ENCODE results near the gene SCMH1.

DNA sequence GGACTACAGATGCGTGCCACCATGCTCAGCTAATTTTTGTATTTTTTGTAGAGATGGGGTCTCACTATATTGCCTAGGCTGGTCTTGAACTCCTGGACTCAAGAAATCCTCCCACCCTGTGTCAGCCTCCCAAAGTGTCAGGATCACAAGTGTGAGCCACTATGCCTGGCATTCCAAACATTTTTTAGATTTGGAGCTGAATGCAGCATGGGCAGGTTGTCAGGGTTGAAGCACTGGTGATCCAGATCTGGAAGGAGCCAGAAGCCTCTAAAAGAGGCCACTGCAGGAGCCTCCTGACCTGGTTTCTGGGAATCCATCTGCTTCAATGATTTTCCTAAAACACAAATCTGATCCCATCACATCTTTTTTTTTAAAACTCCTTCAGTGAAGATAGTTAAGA lies 264.4 kb downstream of the SCMH1 start:
- TF ChIP-seq, protein P1, sequence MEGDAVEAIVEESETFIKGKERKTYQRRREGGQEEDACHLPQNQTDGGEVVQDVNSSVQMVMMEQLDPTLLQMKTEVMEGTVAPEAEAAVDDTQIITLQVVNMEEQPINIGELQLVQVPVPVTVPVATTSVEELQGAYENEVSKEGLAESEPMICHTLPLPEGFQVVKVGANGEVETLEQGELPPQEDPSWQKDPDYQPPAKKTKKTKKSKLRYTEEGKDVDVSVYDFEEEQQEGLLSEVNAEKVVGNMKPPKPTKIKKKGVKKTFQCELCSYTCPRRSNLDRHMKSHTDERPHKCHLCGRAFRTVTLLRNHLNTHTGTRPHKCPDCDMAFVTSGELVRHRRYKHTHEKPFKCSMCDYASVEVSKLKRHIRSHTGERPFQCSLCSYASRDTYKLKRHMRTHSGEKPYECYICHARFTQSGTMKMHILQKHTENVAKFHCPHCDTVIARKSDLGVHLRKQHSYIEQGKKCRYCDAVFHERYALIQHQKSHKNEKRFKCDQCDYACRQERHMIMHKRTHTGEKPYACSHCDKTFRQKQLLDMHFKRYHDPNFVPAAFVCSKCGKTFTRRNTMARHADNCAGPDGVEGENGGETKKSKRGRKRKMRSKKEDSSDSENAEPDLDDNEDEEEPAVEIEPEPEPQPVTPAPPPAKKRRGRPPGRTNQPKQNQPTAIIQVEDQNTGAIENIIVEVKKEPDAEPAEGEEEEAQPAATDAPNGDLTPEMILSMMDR (IDR thresholded peaks at IDR 0.05; ENCODE audit: insufficient read depth, low read length, poor library complexity, severe bottlenecking) = no peak
- no peak for TF ChIP-seq EZH2phosphoT487 (conservative IDR thresholded peaks at IDR 0.05; ENCODE audit: low read length)
